Stimulated activated CD4-positive, alpha-beta T cell treated with anti-CD3 and anti-CD28 coated beads, Interleukin-12 subunit alpha, Interleukin-12 subunit beta, amount 100 ng/mL, for 24 hours (primary cell): Measurements from ENCODE around the gene CA4.

Source experiments
- DNase-seq, 2 experiments: peaks; one replicate each; pipeline ENCODE4 v3.0.0-alpha.2; 2020; ENCODE audit warnings: low read depth in 2 of 2

CA4 gene

DNA sequence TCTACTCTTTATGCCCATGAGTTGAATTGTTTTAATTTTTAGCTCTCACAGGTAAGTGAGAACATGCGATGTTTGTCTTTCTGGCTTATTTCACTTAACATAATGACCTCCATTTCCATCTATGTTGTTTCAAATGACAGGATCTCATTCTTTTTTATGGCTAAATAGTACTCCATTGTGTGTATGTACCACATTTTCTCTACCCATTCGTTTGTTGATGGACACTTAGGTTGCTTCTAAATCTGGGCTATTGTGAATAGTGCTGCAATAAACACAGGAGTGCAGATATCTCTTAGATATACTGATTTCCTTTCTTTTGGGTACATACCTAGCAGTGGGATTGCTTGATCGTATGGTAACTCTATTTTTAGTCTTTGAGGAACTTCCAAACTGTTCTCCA, 19.3 kb upstream of the CA4 start:
- no peak for DNase-seq

DNA sequence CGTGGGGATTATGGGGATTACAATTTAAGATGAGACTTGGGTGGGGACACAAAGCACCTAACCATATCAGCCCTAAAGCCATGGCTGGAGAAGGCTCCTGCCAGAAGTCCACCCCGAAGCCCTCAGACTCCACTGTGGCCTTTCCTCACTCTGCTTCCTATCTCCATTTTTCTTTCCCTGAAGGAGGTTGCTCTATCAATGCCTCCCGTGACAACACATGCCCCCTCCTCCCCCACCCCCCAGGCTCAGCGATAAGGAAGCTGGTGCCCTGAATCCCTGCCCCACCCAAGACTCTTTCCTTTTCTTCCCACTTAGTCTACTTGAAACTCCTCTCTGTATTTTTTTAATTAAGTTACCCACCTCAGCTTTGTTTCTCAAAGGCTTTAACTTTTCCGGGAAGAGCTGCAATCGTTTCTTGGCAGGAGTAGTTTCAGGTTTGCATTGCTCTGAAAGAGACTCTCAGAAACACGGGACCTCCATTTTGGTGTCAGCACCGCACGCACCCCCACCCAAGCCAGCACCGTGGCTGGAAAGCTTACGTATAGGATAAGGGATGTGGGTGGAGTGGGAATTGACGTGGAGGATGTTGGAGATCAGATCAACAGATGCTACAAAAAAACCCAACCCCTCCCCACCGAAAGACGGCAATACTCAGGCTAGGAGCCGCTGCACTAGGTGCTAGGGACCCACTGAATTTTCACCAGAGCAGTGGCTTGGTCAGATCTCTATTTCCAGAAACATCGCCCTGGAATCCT, 15.2 kb upstream of the CA4 start:
- no peak for DNase-seq

DNA sequence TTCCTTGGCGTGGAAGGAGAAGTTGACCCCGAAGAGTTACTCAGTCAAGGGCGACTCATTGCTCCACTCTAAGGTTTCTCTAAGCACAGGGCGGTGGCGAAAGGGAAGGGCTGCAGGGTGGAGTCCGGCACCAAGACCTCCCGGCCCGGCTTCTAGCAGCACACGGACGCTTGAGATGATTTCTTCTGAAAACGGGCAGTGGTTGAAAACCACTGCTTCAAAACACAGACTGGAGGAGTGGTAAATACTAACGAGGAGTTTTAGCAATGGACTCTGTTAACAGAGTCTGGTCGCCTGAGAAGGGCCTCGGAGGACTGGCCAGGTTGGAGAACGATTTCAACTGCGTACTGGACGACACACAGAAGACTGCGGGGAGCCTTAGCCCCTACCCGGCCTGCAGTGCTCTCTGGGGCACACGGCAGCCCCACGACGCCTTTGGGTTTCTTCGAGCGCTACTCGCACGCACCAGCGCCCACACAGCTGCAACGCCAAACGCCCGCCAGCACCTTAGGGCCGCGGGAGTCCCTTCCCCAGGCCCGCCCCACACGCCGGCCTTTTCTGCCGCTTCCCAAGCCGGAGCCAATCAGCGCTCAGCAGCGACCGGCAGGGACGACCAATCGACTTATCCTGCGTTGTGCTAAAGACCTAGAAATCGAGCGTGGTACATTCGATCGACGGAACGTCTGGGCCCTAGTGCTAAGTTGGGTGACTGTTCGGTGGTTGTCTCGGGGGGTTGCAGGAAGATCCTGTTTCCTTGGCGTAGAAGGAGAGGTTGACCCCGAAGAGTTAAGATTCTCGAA, 14.4 kb upstream of the CA4 start:
- DNase-seq, result peak; percentile 63 to 73

DNA sequence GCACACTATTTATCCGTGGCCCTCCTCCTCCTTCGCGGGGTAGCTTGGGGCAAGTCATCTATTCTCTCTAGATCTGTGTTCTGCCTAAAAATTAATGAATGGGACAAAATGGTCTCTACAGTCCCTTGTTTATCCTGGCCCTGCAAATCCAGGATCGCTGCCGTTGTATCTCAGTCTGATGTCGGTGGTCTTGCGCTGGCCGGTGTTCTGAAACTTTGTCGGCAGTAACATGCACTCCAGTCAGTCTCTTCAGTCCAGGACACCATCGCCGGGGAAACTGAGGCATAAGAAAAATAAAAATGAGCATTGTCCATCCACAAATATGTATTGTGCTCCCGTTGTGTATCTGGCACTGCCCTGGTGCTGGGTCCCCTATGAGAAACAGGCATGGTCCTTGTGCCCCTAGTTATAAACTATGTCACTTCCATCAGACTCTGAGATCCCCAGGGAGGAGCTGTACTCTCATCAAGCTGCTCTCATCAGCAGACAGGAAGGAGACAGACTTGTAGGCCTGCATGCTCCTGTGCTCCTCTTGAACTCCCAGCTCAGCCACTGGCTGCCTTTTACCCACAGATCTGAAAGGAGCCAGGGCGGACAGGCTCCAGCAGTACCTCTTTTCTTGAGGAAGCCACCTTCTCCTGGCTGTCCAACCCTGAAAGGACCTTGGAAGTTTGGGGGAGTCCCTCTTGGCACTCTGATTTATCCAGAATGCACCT, 13.7 kb upstream of the CA4 start:
- DNase-seq, result no peak

DNA sequence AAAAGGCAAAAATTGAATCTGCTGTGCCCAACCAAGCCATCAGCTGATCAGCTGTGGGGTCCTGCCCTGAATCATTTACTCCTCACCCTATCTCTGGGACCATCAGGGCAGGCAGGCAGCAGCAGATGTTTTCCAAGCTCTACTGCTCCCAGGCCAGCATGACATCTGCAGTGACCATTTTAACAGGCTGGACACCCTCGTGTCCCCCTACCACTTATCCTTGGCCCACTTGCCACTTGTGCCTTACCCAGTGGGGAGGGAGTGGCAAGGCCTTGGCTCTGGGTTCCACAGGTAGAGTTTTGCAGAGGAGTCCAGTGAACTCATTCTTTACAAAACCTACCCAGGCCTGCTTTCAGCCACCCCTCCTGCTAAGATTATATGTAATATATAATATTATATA, 12.0 kb upstream of the CA4 start:
- no peak for DNase-seq

DNA sequence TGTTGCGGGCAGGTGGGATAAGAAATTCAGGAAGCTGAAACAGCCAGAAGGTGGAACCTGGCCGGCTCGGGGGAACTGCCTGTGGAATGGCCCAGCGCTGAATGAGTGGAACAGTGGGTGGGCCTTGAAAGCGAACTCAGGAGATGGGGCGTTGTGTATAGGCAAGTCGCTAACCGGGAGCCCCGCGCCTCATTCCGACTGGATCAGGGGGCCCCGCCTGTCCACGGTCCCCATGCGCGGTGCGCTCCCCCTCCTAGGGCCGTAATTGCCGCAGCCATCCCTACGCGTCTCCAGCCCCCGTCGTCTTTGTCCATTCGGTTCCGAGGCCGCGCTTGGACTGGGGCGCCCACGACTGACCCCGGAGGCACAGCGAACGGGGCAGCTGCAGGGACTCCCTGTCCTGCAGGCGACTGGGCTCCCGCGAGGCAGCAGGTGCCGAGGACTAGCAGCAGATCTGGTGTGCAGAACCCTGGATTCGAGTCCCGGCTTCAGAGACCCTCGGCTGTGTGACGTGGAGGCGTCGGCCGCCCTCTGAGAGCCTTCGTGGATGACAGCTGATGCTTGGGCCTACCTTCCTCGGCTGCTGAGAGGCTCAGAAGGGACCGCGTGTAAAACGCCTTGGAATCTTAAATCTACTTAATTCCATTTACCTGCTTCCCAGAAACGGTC, 10.9 kb upstream of the CA4 start:
- no peak for DNase-seq

DNA sequence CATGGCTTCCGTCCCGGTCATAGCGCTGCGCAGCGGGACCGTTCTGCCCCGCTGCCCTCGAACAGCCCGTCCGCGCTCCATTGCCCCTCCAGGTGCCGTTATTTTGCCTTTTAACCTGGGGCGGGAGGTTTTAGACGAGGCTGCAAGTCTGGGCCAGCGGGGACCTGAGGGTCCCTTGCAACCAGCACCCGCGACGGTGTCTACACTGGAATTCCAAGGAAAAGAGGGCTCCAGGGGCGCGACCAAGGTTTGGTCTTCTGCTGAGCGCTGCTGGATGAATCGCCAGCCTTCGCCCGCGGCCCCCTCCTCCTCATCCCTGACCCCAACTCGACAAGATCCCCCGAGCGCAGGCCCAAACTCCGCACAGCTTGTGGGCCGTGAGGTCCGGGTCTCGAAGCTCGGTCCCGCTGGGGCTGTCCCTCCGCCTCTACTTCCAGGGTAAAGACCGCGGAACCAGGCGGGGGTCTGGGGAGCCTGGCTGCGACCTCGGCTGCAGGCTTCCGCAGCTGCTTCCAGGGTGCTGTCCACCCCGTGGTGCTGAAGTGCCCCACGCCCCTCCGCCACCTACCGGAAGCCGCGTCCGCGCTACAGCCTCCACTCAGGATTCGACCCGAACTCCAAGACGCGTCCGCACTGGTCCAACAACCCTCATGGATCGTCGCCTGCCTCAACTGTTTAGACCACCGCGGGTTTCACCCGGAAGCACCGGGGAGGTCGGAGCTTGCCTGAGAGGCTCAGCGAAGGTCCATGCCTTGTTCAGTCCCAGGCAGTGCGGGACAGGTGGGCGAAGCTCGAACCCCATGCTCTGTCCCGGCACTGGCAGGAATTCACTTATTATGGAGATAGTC, 10.1 kb upstream of the CA4 start:
- peak; percentile 24 to 57 for DNase-seq

DNA sequence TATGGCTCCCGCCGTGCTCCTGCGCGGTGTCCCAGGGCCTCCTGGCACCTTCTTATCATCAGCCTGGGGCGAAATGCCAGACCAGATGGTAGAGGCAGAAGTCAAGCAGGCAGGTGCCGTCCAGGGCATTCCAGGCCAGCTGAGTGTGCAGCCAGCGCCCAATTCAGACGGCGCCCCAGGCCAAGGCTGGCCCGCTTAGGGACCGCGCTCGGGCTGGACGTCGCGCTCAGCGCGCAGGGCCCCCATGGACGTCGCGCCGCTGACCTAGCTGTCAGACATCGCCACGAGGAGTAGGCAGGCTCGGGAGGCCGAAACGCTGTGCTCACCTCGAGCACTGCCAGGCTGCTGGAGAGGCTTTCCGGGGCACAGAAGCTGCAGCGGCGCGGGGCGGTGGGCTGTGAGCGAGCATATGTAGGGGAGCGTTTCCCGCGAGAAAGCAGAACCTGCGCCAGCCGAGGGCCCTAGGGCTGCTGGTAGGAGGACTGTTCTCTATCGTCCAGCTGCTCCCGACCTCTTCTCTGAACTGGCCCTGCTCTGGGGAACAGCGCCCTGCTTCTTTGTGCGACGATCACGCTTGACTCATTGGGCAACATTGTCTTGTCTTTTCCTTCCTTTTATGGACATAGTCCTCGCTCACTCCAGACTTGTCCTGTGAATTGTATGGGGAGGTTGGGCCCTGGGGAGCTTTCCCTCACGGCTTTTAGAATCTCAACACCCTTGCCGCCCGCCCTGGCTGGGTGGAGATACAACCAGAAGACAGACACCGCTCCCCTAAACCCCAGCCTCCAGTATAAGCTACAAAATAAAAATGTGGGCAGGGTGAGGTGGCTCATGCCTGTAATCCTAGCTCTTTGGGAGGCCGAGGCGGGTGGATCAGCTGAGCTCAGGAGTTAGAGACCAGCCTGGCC, 8.4 kb upstream of the CA4 start:
- DNase-seq, result no peak

DNA sequence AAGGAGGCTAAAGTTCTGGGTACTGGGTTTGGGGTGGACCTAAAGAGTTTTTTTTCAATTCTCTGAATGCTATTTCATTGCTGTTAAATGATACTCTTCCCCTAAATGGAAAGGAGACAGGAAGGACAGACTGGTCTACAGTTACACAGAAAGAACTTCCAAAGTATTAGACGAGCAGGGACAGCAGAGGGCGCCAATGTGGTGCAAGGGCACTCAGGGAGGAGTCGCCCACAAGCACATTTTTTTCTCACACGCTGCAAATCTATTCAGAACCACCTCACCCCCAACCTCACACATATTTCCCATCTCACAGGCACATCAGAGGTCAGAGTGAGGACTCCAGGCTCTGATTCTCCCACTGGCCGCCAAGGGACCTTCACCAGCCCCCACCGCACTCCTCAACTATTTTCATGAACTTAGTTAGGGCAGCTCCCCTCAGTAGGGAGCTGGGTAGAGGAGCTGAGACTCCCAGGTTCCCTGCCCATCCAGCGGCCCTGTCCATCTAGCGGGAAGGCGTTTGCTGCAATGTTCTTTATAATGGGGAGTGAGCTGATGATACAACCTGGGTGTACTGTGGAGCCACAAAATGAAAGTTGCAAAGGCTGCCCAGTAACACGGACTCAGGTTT, 6.8 kb upstream of the CA4 start:
- peak; percentile 48 to 81 for DNase-seq

DNA sequence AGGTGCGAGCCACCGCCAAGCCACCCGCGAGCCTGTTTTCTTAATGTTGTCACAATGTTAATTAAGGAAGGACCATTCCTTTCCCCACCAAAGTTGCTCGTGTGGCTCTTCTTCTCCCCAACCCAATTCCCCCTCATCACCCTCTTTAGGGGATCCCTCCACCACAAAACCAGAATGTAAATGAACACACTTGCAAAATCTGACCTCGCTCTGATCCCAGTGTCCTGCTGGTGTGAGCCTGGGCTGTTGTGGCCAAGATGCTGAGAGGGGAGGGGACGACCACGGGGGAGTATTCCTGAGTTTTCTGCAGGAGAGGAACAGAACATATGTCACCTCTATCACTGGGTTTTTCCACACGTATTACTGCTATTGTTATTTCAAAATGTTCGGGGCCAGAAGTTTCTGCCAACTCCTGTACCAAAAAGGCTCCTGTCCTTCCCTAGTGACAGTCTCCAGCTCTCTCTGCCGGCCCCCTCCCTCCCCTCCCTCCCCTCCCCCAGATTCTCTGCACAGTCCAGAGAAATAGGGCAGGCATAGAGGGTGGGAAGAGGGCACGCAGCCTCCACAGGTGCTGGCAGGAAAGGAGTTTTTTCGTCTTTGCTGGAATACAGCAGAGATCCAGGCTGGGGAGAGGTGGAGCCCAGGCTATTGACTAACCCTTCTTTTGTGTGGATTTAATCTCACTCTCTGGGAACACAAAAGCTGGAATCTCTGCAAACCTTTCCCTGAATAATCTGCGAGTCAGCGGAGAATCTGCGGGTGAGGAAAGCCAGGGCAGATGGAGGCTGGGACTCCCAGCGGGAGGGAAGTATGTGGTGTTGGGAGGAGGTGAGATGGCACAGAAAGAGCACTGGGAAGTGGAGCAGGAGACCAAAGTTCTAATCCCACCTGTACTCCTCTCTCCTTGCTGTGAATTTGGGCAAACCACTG, 4.5 kb upstream of the CA4 start:
- no peak for DNase-seq

DNA sequence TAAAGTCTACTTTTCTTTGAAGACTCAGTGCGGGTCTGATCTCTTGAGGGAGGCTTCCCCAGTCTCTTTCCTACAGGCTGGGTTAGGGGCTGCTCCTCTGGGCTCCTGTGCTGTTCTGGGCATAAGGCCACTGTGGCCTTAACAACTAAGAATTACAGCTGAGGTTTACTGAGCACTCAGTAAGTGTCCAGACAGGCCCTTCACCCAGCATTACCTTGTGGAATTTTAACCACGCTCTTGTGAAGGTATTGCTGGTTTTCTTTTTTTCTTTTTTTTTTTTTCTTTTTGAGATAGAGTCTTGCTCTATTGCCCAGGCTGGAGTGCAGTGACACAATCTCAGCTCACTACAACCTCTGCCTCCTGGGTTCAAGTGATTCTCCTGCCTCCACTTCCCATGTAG, 3.6 kb upstream of the CA4 start:
- DNase-seq, result no peak

DNA sequence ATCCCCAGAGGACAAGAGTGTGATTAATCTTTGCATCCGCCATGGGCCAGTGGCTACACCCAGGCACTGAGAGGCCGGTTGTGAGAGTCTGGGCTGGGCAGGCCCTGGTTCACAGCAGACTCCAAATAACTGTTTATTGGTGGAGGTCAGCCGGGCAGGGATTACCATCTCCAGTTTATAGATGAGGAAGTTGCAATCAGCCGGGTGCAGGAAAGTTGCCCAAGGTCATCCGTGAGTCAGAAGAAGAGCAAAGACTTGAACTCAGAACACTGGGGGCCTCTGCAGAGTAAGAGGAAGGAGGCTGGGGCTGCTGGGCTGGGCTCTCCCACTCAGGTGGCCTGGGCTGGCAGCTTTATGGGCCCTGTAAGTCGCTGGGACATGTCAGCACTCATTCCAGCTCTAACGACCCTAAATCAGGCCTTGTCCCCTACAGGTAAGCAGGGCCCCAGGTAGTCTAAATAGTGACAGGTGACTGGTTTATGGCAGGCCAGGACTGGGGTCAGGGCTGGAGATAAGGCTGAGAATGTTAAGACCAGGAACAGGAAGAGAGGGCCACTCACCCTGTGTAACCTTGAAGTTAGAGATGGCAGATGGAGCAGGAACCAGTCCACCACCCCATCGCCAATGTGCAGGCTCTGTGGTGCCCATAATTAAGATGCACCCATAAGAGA, 2.1 kb upstream of the CA4 start:
- no peak for DNase-seq

DNA sequence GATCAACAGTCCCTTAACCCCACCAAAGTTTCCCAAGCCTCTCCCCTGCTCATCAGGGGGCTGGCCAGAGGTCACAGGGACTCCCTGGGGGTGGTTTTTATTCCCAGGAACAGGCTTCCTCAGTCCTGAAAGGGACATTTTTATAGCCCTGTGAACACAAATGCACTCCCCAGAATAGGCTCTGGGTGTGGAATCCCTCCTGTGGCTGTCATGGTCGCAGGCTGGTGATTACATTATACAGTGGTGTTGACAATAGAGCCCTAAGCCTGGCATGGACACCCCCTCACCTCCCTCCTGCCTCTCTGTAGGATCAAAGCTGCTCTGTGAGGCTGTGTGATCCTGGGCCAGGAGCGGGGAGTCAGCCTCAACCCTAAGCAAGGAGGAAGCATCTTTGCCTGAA, 1.4 kb upstream of the CA4 start:
- DNase-seq, result no peak

DNA sequence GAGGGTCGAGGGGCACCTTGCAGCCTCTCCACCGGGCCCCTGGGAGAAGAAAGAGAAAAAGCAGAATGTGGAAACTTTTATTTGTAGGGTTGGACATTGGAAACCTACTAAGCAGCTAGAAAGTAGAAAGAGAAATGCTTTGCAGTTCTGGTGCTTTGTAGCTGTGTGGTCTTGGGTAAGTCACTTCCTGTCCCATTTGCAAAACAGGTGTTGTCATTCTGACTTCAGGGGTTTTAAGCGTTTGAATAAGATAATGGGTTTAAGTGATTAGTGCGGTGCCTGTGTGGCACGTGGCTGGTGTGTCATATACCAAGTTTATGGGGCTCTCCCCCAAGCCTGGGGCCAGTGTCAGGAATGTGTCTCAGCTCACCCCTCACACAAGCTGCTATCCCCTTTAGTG, 1.6 kb downstream of the CA4 start:
- no peak for DNase-seq

DNA sequence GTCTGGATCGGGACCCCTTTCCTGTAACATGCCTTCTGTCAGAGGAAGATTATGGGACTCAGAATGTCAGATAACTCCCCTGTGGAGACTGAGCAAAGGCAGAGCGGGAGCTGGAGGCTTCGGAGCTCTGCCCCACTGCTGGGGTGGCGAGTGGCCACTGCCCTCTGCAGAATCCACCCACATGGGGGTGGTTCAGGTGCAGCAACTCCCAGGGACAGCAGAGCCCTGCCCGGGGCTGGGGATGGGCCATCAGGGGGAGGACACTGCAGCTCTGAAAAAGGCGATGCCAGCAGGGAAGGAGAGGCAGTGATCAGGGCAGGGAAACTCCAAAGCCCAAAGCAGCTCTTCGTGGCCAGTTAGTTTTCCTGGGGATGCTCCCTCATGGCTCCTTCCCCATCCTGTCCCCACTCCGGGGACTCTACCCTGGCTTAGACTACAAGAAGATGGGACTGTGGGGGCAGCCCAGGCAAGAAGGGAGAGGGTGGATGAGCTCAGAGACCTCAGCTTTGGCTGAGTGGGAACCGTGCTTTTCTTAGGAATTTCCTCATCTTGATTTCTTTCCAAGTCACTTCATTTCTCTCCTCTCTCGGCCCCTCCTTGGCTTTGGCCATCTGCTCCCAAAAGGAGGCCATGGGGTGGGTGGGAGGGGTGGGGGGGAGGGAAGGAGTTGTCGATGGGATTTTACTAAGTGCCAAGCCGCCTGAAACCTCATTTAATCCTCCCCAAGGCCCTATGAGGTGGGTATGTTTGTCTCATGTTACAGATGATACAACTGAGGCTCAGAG, 4.0 kb downstream of the CA4 start:
- no peak for DNase-seq

DNA sequence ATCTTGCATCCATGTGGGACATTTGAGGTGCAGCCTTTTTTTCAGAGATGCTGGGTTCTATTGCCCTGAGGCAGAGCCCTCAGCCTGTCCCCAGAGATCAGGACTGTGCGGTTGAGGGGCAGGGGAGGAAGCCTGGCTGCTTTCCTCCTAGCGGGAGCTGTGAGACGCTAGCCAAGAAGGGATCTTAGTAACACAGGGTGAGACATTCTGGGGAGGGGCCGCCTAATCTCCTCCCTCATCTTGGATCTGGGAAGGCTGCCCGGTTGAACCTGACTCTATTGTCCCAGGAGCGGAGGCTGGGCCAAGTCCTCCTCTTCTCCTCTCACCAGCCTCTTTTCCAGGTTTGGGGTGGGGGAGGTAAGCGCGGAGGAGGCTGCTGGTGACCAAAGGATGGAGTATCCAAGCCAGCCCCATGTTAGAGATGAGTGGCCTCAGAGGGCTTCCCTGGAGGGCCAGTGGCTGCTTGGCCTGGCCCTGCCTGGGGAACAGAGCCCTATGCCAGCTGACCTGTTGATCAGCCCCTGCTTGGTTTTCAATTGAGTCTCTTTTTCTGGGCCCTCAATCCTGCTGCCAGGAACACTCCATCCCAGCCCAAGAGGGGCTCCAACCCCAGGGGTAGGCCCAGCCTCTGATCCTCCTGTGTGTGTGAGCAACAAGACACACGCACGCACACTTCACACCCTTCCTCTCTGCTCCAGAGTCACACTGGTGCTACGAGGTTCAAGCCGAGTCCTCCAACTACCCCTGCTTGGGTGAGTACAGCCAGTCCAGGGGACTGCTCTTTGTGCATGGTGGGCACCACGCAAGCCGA, 5.0 kb downstream of the CA4 start:
- no peak for DNase-seq
